PFSK-1 (cell line): ENCODE results near the gene EPS15.

Experiments used
- FOXP2 ChIP-seq: optimal IDR thresholded peaks from 2 replicates; pipeline ENCODE3; 2011; ENCODE audit warnings: borderline replicate concordance, control low read depth, inconsistent platforms; ENCODE audit not compliant: insufficient read depth; ENCODE audit errors: extremely low read length, extremely low read depth
- POLR2AphosphoS5 ChIP-seq: IDR thresholded peaks from 2 replicates; pipeline ENCODE4 v1.6.1; 2012; ENCODE audit warnings: low read depth, mild to moderate bottlenecking, control low read depth, low read length, moderate library complexity
- REST ChIP-seq, 2 experiments: IDR thresholded peaks; 2 replicates each; pipeline versions ENCODE4 v1.6.1 to v1.8.0; 2011 to 2012; ENCODE audit warnings: low read depth in 2 of 2, low read length in 2 of 2, control low read depth in 1 of 2, inconsistent platforms in 1 of 2, mild to moderate bottlenecking in 1 of 2, moderate library complexity in 1 of 2; ENCODE audit not compliant: insufficient read depth in 1 of 2
- SIN3A ChIP-seq: IDR thresholded peaks from 2 replicates; pipeline ENCODE4 v1.6.1; 2012; ENCODE audit warnings: mild to moderate bottlenecking, low read length, moderate library complexity, borderline replicate concordance; ENCODE audit not compliant: insufficient read depth
- TAF1 ChIP-seq: IDR thresholded peaks from 2 replicates; pipeline ENCODE4 v1.6.1; 2012; ENCODE audit warnings: low read length, control low read depth, borderline replicate concordance; ENCODE audit not compliant: insufficient read depth

DNA sequence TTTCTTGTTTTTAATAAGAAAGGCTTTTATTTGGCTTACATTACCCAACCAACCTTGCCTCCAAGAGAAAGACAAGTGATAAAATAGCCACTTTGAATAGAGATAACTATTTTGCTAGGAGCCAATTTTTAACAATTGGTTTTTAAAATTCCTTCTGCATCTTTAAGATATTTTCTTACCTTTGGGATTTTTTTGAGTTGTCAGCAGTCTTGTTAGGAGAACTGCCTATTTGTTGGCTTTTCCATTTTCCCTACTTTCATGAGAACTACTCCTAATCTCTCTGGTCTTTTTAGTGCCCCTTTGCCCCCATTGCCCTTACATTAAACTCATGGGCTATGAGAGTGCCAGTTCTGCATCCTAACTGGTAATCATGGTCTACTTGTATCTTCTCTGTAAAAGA, 38.1 kb upstream of the EPS15 start:
- TF ChIP-seq POLR2AphosphoS5 (no peak), REST (IDR thresholded peaks at IDR 0.05; ENCODE audit: insufficient read depth in 1 of 2, low read depth in 2 of 2, low read length in 2 of 2) (no peak), FOXP2 (no peak), SIN3A (no peak), TAF1 (no peak)
